ENCODE measurements around the gene CIAPIN1.

The CIAPIN1 gene

GRCh38 chr16:57424583-57424982 lies 22.6 kb downstream of the CIAPIN1 start:
- H3K4me3 ChIP-seq, result no peak overlapping the region
- DNase-seq (ENCODE audit: low spot score), result no peak
- no peak overlapping the region for H3K27ac ChIP-seq
- no peak for TF ChIP-seq CTCF (IDR thresholded peaks at IDR 0.05)

- Histone ChIP-seq H3K4me3 (no peak overlapping the region), H3K27ac (no peak overlapping the region)
- no peak for DNase-seq (ENCODE audit: low spot score)
- TF ChIP-seq CTCF (IDR thresholded peaks at IDR 0.05), result no peak
Measured at GRCh38 chr16:57423152-57423551, 24.0 kb downstream of the CIAPIN1 start.

GRCh38 chr16:57422026-57422944 lies 24.9 kb downstream of the CIAPIN1 start:
- H3K27ac ChIP-seq, result peak overlapping the region; percentile 28 to 42
- DNase-seq (ENCODE audit: low spot score), result no peak
- TF ChIP-seq CTCF (IDR thresholded peaks at IDR 0.05), result peak; percentile 81
- H3K4me3 ChIP-seq, result no peak overlapping the region

GRCh38 chr16:57419506-57419905 lies 27.7 kb downstream of the CIAPIN1 start:
- Histone ChIP-seq H3K27ac (peak overlapping the region; percentile 11 to 57), H3K4me3 (no peak overlapping the region)
- DNase-seq (ENCODE audit: low spot score), result no peak
- no peak for TF ChIP-seq CTCF (IDR thresholded peaks at IDR 0.05)

GRCh38 chr16:57416084-57416483 lies 31.1 kb downstream of the CIAPIN1 start:
- DNase-seq (ENCODE audit: low spot score), result no peak

GRCh38 chr16:57413733-57414132 lies 33.5 kb downstream of the CIAPIN1 start:
- Histone ChIP-seq H3K4me3 (no peak overlapping the region), H3K27ac (no peak overlapping the region)
- TF ChIP-seq CTCF (IDR thresholded peaks at IDR 0.05), result no peak
- DNase-seq (ENCODE audit: low spot score), result no peak

More at GRCh38 chr16:57416084-57416483, 31.1 kb downstream of the CIAPIN1 start:
- Histone ChIP-seq H3K4me3 (no peak overlapping the region), H3K27ac (peak overlapping the region in 1 of 2 donors; percentile 40)
- no peak for TF ChIP-seq CTCF (IDR thresholded peaks at IDR 0.05)

- H3K4me3 ChIP-seq, result no peak overlapping the region
- TF ChIP-seq CTCF (IDR thresholded peaks at IDR 0.05), result no peak
- H3K27ac ChIP-seq, result no peak overlapping the region
- DNase-seq (ENCODE audit: low spot score), result no peak
Measured at GRCh38 chr16:57413301-57413730, 33.9 kb downstream of the CIAPIN1 start.
